ENCODE data around the gene GOLGA5. TPM values are rescaled to one million over a fixed set of nuclear protein-coding genes. Genes with fewer than 3 reads are reported as not detected.

GOLGA5 gene
- total RNA-seq, 1 experiment from 2014 or later: 25.4 TPM

GRCh38 chr14:92792885-92793284, 1.2 kb upstream of the GOLGA5 start:
- Histone ChIP-seq H3K27me3 (ENCODE audit: insufficient read depth, low read length) (no peaks in the 10 kb centered on the region), H3K79me1 (ENCODE audit: insufficient read depth, low read depth, low read length, poor library complexity, severe bottlenecking) (no peaks in the 10 kb centered on the region), H2BK20ac (ENCODE audit: low read depth, low read length, poor library complexity, severe bottlenecking) (no peak overlapping the region), H4K8ac (replicated peaks; ENCODE audit: insufficient read length, low read depth, low read length) (no peak overlapping the region), H3K18ac (ENCODE audit: insufficient read length, low read depth, low read length) (no peak overlapping the region), H3K27ac (ENCODE audit: insufficient read length, low read depth, low read length) (no peak overlapping the region), H2AK5ac (ENCODE audit: insufficient read length, low read length) (no peak overlapping the region), H4K20me1 (ENCODE audit: control insufficient read depth, insufficient read depth, insufficient read length) (no peaks in the 10 kb centered on the region), H3K4ac (ENCODE audit: low read depth, low read length) (no peak overlapping the region), H3K9me3 (ENCODE audit: control insufficient read depth, low read depth, low read length) (no peaks in the 10 kb centered on the region), H3K9ac (ENCODE audit: extremely low read depth, insufficient read length, low read length) (no peak overlapping the region), H3K23me2 (ENCODE audit: insufficient read length, low read depth, low read length, poor library complexity, severe bottlenecking) (no peaks in the 10 kb centered on the region), H4K91ac (ENCODE audit: insufficient read length, low read depth, low read length) (no peak overlapping the region), H3K23ac (ENCODE audit: insufficient read length, low read depth, low read length) (no peak overlapping the region), H3T11ph (ENCODE audit: low read length) (no peak overlapping the region), H3K79me2 (ENCODE audit: insufficient read depth, low read length) (no peaks in the 10 kb centered on the region; the same call in 1 of the 2 replicates), H2BK120ac (ENCODE audit: low read depth, low read length, poor library complexity, severe bottlenecking) (no peak overlapping the region), H4K5ac (ENCODE audit: insufficient read length, low read depth, low read length) (no peak overlapping the region), H3K14ac (ENCODE audit: insufficient read depth, low read length) (no peak overlapping the region), H2BK12ac (ENCODE audit: insufficient read length, low read depth, low read length) (no peak overlapping the region), H3K4me2 (ENCODE audit: insufficient read depth, insufficient read length, low read length) (no peak overlapping the region), H2BK15ac (ENCODE audit: low read depth, low read length) (no peak overlapping the region), H3K4me1 (ENCODE audit: insufficient read depth, low read length) (no peaks in the 10 kb centered on the region), H3K56ac (ENCODE audit: insufficient read length, low read depth, low read length) (no peak overlapping the region), H2BK5ac (ENCODE audit: insufficient read length, low read length) (no peak overlapping the region), H2AFZ (ENCODE audit: low read length) (no peak overlapping the region)
- whole genome bisulfite sequencing (ENCODE audit: extremely low coverage, insufficient read length, low lambda C conversion rate): no CpG with 5 or more reads among the region's 4 CpGs
- peak overlapping the region; percentile 76 to 77; a peak in 4 of 5 replicates for H3K4me3 Mint-ChIP-seq
- peaks cover 5% of the 10 kb centered on the region for H3K27me3 Mint-ChIP-seq (ENCODE audit: low read depth)
- H3K36me3 Mint-ChIP-seq (ENCODE audit: insufficient read depth in 1 of 3, low read depth in 3 of 3): peaks cover 5 to 13% (median 10%) of the 10 kb centered on the region in 3 experiments
- DNase-seq: no peak
- TF ChIP-seq, protein P1, sequence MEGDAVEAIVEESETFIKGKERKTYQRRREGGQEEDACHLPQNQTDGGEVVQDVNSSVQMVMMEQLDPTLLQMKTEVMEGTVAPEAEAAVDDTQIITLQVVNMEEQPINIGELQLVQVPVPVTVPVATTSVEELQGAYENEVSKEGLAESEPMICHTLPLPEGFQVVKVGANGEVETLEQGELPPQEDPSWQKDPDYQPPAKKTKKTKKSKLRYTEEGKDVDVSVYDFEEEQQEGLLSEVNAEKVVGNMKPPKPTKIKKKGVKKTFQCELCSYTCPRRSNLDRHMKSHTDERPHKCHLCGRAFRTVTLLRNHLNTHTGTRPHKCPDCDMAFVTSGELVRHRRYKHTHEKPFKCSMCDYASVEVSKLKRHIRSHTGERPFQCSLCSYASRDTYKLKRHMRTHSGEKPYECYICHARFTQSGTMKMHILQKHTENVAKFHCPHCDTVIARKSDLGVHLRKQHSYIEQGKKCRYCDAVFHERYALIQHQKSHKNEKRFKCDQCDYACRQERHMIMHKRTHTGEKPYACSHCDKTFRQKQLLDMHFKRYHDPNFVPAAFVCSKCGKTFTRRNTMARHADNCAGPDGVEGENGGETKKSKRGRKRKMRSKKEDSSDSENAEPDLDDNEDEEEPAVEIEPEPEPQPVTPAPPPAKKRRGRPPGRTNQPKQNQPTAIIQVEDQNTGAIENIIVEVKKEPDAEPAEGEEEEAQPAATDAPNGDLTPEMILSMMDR (conservative IDR thresholded peaks at IDR 0.05): no peak; the same call in 2 of the 3 replicates
- peaks cover 16 to 27% of the 10 kb centered on the region in 2 experiments for H3K9me3 Mint-ChIP-seq
- no peak overlapping the region for H3K27ac Mint-ChIP-seq
- H3K4me1 Mint-ChIP-seq: peaks cover 14 to 19% of the 10 kb centered on the region in 2 experiments

All from H9 (cell line).